GM23248 (cell line): ENCODE results near the gene PPP2R5C. TPM values are rescaled to one million over a fixed set of nuclear protein-coding genes. Genes with fewer than 3 reads are reported as not detected.

Source experiments
- DNase-seq: peaks from one replicate; pipeline ENCODE4 v3.0.0-alpha.2; 2015
- H2AFZ ChIP-seq: fragments of 200-600 bp; sonication (generic); 2 replicates; pipeline ENCODE4 v1.6.1; 2016; ENCODE audit warnings: antibody characterized with exemption
- H3F3A ChIP-seq: fragments of 200-600 bp; sonication (generic); 2 replicates; pipeline ENCODE4 v1.6.1; 2016; ENCODE audit warnings: mild to moderate bottlenecking, antibody characterized with exemption, mixed run types; ENCODE audit not compliant: insufficient read depth
- H3K27ac ChIP-seq: fragments of 200-600 bp; sonication (generic); 2 replicates; pipeline ENCODE4 v1.5.1; 2016; ENCODE audit warnings: mild to moderate bottlenecking
- H3K27me3 ChIP-seq: fragments of 200-600 bp; sonication (generic); replicated peaks from 2 replicates; pipeline ENCODE4 v1.6.1; 2016; ENCODE audit warnings: mild to moderate bottlenecking; ENCODE audit not compliant: insufficient read depth
- H3K36me3 ChIP-seq: fragments of 200-600 bp; sonication (generic); 2 replicates; pipeline ENCODE4 v1.6.1; 2016; ENCODE audit warnings: low read depth, mild to moderate bottlenecking
- H3K4me1 ChIP-seq: fragments of 200-600 bp; sonication (generic); 2 replicates; pipeline ENCODE4 v1.6.1; 2016; ENCODE audit warnings: mild to moderate bottlenecking; ENCODE audit not compliant: insufficient read depth
- H3K4me2 ChIP-seq: fragments of 200-600 bp; sonication (generic); one replicate; pipeline ENCODE4 v1.6.1; 2016; ENCODE audit warnings: mild to moderate bottlenecking; ENCODE audit not compliant: unreplicated experiment
- H3K4me3 ChIP-seq: fragments of 200-600 bp; sonication (generic); 2 replicates; pipeline ENCODE4 v1.5.1; 2016; ENCODE audit warnings: mild to moderate bottlenecking
- H3K79me2 ChIP-seq: fragments of 200-600 bp; sonication (generic); 2 replicates; pipeline ENCODE4 v1.6.1; 2016; ENCODE audit warnings: mild to moderate bottlenecking; ENCODE audit not compliant: insufficient read depth
- H3K9ac ChIP-seq: fragments of 200-600 bp; sonication (generic); 2 replicates; pipeline ENCODE4 v1.6.1; 2016; ENCODE audit warnings: mild to moderate bottlenecking
- H3K9me2 ChIP-seq: fragments of 200-600 bp; sonication (generic); 2 replicates; pipeline ENCODE4 v1.6.1; 2016; ENCODE audit warnings: mixed run types, mild to moderate bottlenecking, moderate library complexity; ENCODE audit not compliant: insufficient read depth
- H3K9me3 ChIP-seq: fragments of 200-600 bp; sonication (generic); one replicate; pipeline ENCODE4 v1.6.1; 2017; ENCODE audit warnings: low read depth
- H4K20me1 ChIP-seq: fragments of 200-600 bp; sonication (generic); 2 replicates; pipeline ENCODE4 v1.6.0; 2016; ENCODE audit not compliant: insufficient read depth
- EZH2 ChIP-seq: fragments of 200-600 bp; sonication (generic); IDR thresholded peaks from 2 replicates; pipeline ENCODE4 v1.6.1; 2018; ENCODE audit warnings: antibody characterized with exemption, mild to moderate bottlenecking; ENCODE audit not compliant: insufficient read depth, poor library complexity, severe bottlenecking
- EZH2phosphoT487 ChIP-seq: fragments of 200-600 bp; sonication (generic); IDR thresholded peaks from 2 replicates; pipeline ENCODE4 v1.6.1; 2018; ENCODE audit warnings: antibody characterized with exemption, moderate library complexity, mild to moderate bottlenecking, low read depth; ENCODE audit not compliant: insufficient read depth
- WGBS, 2 experiments: methylation state at CpG; one replicate each; pipeline ENCODE4 v1.1.6; 2015 to 2017; ENCODE audit warnings: low lambda C conversion rate in 2 of 2, low coverage in 1 of 2; ENCODE audit errors: missing lambda C conversion rate in 2 of 2; 5-methylcytosine and 5-hydroxymethylcytosine counted together
- in situ Hi-C: fragments of 300-500 bp; cut with MboI; formaldehyde crosslinking; loops from 2 replicates; pipeline ENCODE4 v1.15.0; 2020
- polyA plus RNA-seq: library from polyadenylated mRNA; unstranded; fragments of >200 nt; fragmentation: Nextera tagmentation; extraction: Ambion mirVana; gene quantifications from 2 replicates; pipeline ENCODE4 v1.2.1, GENCODE V29; 2016
- total RNA-seq: library from RNA; depleted of rRNA; stranded (reverse); fragments of >200 nt; shearing (Covaris generic); gene quantifications from 2 replicates; pipeline ENCODE4 v1.2.3, GENCODE V29; 2014

The PPP2R5C gene
- total and polyA plus RNA-seq, 2 experiments from 2014 or later, result 76.3 to 77.9 TPM

- TF ChIP-seq EZH2 (no peak), EZH2phosphoT487 (no peak)
- no peak overlapping the region for H3K27ac ChIP-seq
- no peak overlapping the region for H3K4me2 ChIP-seq
- H3K4me3 ChIP-seq, result no peak overlapping the region
- peaks cover 8% of the 10 kb centered on the region; the same call in 1 of the 2 replicates for H3K4me1 ChIP-seq
- in situ Hi-C loops, result no loop called here
- WGBS, 2 experiments, result 82% methylated on average over 16 of the region's 16 CpGs
- peaks cover 27% of the 10 kb centered on the region for H3K27me3 ChIP-seq
- no peaks in the 10 kb centered on the region for H3F3A ChIP-seq
- H3K36me3 ChIP-seq, result no peaks in the 10 kb centered on the region
- no peaks in the 10 kb centered on the region for H3K9me3 ChIP-seq
- no peak overlapping the region for H2AFZ ChIP-seq
- H3K9ac ChIP-seq, result no peak overlapping the region
- H4K20me1 ChIP-seq, result no peaks in the 10 kb centered on the region
- H3K9me2 ChIP-seq, result no peaks in the 10 kb centered on the region
- H3K79me2 ChIP-seq, result peaks cover 11% of the 10 kb centered on the region; the same call in 1 of the 2 replicates
- DNase-seq, result no peak
Observed at GRCh38 chr14:101758913-101759593, 2.5 kb upstream of the PPP2R5C start.

- peaks cover 17% of the 10 kb centered on the region for H3K27me3 ChIP-seq
- no peak for TF ChIP-seq EZH2
- no peak for TF ChIP-seq EZH2phosphoT487
- in situ Hi-C loops, result no loop called here
- H4K20me1 ChIP-seq, result no peaks in the 10 kb centered on the region
- no peaks in the 10 kb centered on the region for H3K9me2 ChIP-seq
- H3K4me1 ChIP-seq, result peaks cover 8% of the 10 kb centered on the region; the same call in 1 of the 2 replicates
- H3K36me3 ChIP-seq, result no peaks in the 10 kb centered on the region
- WGBS, 2 experiments, result 4 to 6% methylated on average over 22 to 63 of the region's 63 CpGs
- H3K9me3 ChIP-seq, result no peaks in the 10 kb centered on the region
- H3K9ac ChIP-seq, result no peak overlapping the region
- peak; percentile 99 for DNase-seq
- peaks cover 11% of the 10 kb centered on the region; the same call in 1 of the 2 replicates for H3K79me2 ChIP-seq
- H3F3A ChIP-seq, result no peaks in the 10 kb centered on the region
- H2AFZ ChIP-seq, result peak overlapping the region; percentile 84
- H3K4me3 ChIP-seq, result peak overlapping the region; percentile 61
- H3K4me2 ChIP-seq, result peak overlapping the region; percentile 71
- H3K27ac ChIP-seq, result no peak overlapping the region
Observed at GRCh38 chr14:101760138-101761011, 1.1 kb upstream of the PPP2R5C start.

DNA sequence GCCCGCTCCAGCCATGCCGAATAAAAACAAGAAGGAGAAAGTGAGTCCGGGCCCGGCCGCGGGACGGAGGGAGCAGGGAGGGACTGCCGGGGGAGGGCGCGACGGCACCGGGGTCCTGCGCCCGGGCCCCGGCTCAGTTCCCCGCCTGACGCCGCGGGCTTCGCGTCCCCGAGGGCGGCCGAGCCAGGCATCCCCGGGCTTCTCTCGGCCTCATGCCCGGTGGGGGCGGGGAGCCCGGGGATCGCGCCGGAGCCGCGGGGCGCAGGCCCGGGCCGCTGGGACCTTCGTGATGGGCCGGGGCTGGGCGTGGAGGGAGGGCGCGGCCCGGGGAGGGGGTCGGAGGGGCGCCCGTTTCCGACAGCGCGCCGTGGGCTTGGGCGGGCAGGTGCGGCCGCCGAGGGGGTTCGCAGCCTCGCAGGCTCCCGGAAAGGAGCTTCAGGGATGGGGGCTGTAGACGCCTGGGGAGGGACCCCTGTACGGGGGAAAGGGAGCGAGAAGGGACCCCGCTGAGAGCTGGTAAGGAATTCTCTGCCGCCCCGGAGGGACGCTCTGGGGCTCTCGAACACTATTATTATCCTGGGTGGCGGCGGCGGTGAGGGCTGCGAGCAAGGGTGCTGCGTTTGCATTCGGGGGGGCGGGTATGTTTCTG, 496 bp downstream of the PPP2R5C start:
- DNase-seq, result peak; percentile 68
- Histone ChIP-seq H3K4me3 (peak overlapping the region; percentile 98), H3K36me3 (no peaks in the 10 kb centered on the region), H3K9me3 (no peaks in the 10 kb centered on the region), H3K9me2 (no peaks in the 10 kb centered on the region), H3K4me1 (peaks cover 8% of the 10 kb centered on the region; the same call in 1 of the 2 replicates), H3K4me2 (peak overlapping the region; percentile 84), H3K27ac (no peak overlapping the region), H4K20me1 (no peaks in the 10 kb centered on the region), H3F3A (no peaks in the 10 kb centered on the region), H3K79me2 (peaks cover 11% of the 10 kb centered on the region; the same call in 1 of the 2 replicates), H3K27me3 (0 out of 2 replicates have a peak, but pooled peaks cover 4% of the 10 kb centered on the region), H3K9ac (peak overlapping the region; percentile 82), H2AFZ (peak overlapping the region; percentile 91)
- 1 to 3% methylated on average over 10 to 47 of the region's 72 CpGs for WGBS, 2 experiments
- TF ChIP-seq EZH2 (no peak), EZH2phosphoT487 (no peak)
- in situ Hi-C loops, result no loop called here

DNA sequence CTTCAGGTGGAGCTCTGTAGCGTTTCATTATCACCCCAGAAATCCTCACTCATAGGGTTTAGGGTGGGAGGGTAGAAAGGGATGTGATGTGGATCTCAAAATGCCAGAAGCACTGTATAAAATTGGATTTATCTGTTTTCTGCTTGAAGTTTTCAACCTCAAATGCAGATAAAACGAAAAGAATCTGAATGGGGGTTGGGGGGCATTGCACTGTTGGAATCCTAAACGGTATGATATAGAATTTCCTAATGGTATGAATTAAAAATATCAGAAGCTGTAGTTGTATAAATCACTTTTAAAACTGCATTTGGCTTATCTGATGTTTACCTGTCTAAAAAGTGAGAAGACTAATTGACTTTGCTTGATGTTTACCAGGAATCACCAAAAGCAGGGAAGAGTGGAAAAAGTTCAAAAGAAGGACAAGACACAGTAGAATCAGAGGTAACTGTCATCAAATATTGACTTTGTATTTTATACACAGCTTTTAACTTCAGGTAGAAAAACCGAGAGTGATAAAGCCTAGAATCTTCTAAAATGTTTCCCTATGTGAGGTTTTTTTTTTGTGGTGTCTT, 1.1 kb downstream of the PPP2R5C start:
- WGBS, 2 experiments, result 31 to 33% methylated on average over 4 of the region's 4 CpGs
- DNase-seq, result no peak
- H3K9ac ChIP-seq, result peak overlapping the region; percentile 82
- H3K27ac ChIP-seq, result no peak overlapping the region
- no peaks in the 10 kb centered on the region for H3K9me2 ChIP-seq
- no peaks in the 10 kb centered on the region for H3F3A ChIP-seq
- H2AFZ ChIP-seq, result peak overlapping the region; percentile 91
- H3K4me2 ChIP-seq, result peak overlapping the region; percentile 84
- no peaks in the 10 kb centered on the region for H3K36me3 ChIP-seq
- H3K27me3 ChIP-seq, result no peaks in the 10 kb centered on the region
- peaks cover 8% of the 10 kb centered on the region; the same call in 1 of the 2 replicates for H3K4me1 ChIP-seq
- in situ Hi-C loops, result no loop called here
- no peaks in the 10 kb centered on the region for H4K20me1 ChIP-seq
- H3K79me2 ChIP-seq, result peaks cover 11% of the 10 kb centered on the region; the same call in 1 of the 2 replicates
- H3K4me3 ChIP-seq, result peak overlapping the region; percentile 98
- H3K9me3 ChIP-seq, result no peaks in the 10 kb centered on the region
- TF ChIP-seq EZH2, result no peak
- no peak for TF ChIP-seq EZH2phosphoT487
